Activated CD4-positive, alpha-beta memory T cell treated with anti-CD3 and anti-CD28 coated beads, Interleukin-2, amount 10 ng/mL, durations not matched to agents 7 days and 5 days (primary cell): ENCODE measurements around the gene ZFAND4. TPM values are rescaled to one million over a fixed set of nuclear protein-coding genes. Genes with fewer than 3 reads are reported as not detected.
A peak's percentile ranks its signal among the peaks of the same experiment; 100 is the strongest.
"Not testable (repeated sequence)": the region's sequence is repeated elsewhere in the genome, so short reads cannot be mapped to it uniquely, and the experiment has no call there.

Source experiments
- CTCF ChIA-PET: fragments of 350-600 bp; sonication (Branson Sonifier 250); formaldehyde crosslinking; loops from one replicate; lab custom pipeline; 2021; ENCODE audit warnings: antibody characterized with exemption, inconsistent platforms; lab: Charles Lee
- POLR2A ChIA-PET: fragments of 350-600 bp; sonication (Branson Sonifier 250); formaldehyde crosslinking; loops from one replicate; lab custom pipeline; 2021; ENCODE audit warnings: antibody characterized with exemption; lab: Charles Lee
- DNase-seq: peaks from one replicate; pipeline ENCODE4 v3.0.0-alpha.2; 2020
- H3K27ac Mint-ChIP-seq: one replicate; pipeline ENCODE4 v1.8.0; 2021; ENCODE audit warnings: mild to moderate bottlenecking, mixed read lengths
- H3K27me3 Mint-ChIP-seq: one replicate; pipeline ENCODE4 v1.8.0; 2021; ENCODE audit warnings: mixed read lengths
- H3K36me3 Mint-ChIP-seq: one replicate; pipeline ENCODE4 v1.8.0; 2021; ENCODE audit warnings: low read depth, mixed read lengths
- H3K4me1 Mint-ChIP-seq: one replicate; pipeline ENCODE4 v1.8.0; 2021; ENCODE audit warnings: mixed read lengths
- H3K4me3 Mint-ChIP-seq: one replicate; pipeline ENCODE4 v1.8.0; 2021; ENCODE audit warnings: mild to moderate bottlenecking, mixed read lengths
- H3K9me3 Mint-ChIP-seq: one replicate; pipeline ENCODE4 v1.8.0; 2021; ENCODE audit warnings: mixed read lengths
- total RNA-seq, 2 experiments: library from RNA; stranded (reverse); gene quantifications; one replicate each; pipeline ENCODE4 v1.2.3, GENCODE V29; 2021

The ZFAND4 gene
- total RNA-seq, 2 experiments from 2014 or later = 19.6 to 19.7 TPM

GRCh38 chr10:45580371-45581215 is 92.0 kb downstream of the ZFAND4 start:
- peak; percentile 23 for DNase-seq
- Mint-ChIP-seq H3K27ac (peak overlapping the region; percentile 93), H3K4me1 (peaks cover 30% of the 10 kb centered on the region), H3K27me3 (peaks cover 3% of the 10 kb centered on the region), H3K9me3 (no peaks in the 10 kb centered on the region), H3K4me3 (peak overlapping the region; percentile 81), H3K36me3 (peaks cover 4% of the 10 kb centered on the region)
- ChIA-PET CTCF (interaction anchor here (0.6 to 2.3 kb wide), 5 partner anchors 12 to 449 kb away, joined by 3 to 13 read pairs (median 3); no protein-coding TSS in a partner anchor), POLR2A (interaction anchor here (0.9 to 3.8 kb wide), 6 partner anchors 13 to 161 kb away, joined by 3 to 40 read pairs (median 10); partner anchors contain the start of gene ZFAND4)

- Mint-ChIP-seq H3K9me3 (no peaks in the 10 kb centered on the region), H3K4me1 (peaks cover 30% of the 10 kb centered on the region), H3K4me3 (no peak overlapping the region), H3K36me3 (no peaks in the 10 kb centered on the region), H3K27me3 (no peaks in the 10 kb centered on the region), H3K27ac (no peak overlapping the region)
- ChIA-PET POLR2A (no interaction called here), CTCF (interaction anchor here (1.2 kb wide), 1 partner anchor 50 kb away, joined by 4 read pairs; no protein-coding TSS in a partner anchor)
- no peak for DNase-seq
These were observed 94.1 kb downstream of the ZFAND4 start for GRCh38 chr10:45578384-45578971.

GRCh38 chr10:45575966-45576597 is 96.5 kb downstream of the ZFAND4 start:
- Mint-ChIP-seq H3K4me1 (peaks cover 19% of the 10 kb centered on the region), H3K9me3 (no peaks in the 10 kb centered on the region), H3K27me3 (no peaks in the 10 kb centered on the region), H3K27ac (no peak overlapping the region), H3K36me3 (no peaks in the 10 kb centered on the region), H3K4me3 (no peak overlapping the region)
- POLR2A ChIA-PET = interaction anchor here (0.9 kb wide), 1 partner anchor 12 kb away, joined by 4 read pairs; no protein-coding TSS in a partner anchor
- CTCF ChIA-PET = no interaction called here
- no peak for DNase-seq

- H3K9me3 Mint-ChIP-seq, H3K36me3 Mint-ChIP-seq, H3K27me3 Mint-ChIP-seq, H3K4me3 Mint-ChIP-seq, CTCF ChIA-PET, DNase-seq, POLR2A ChIA-PET, H3K27ac Mint-ChIP-seq: not testable (repeated sequence)
- peaks cover 11% of the 10 kb centered on the region for H3K4me1 Mint-ChIP-seq
These were observed 97.4 kb downstream of the ZFAND4 start for GRCh38 chr10:45575032-45575761.

GRCh38 chr10:45569471-45569870 is 103.1 kb downstream of the ZFAND4 start:
- H3K4me3 Mint-ChIP-seq = no peak overlapping the region
- H3K27me3 Mint-ChIP-seq = no peaks in the 10 kb centered on the region
- H3K36me3 Mint-ChIP-seq = no peaks in the 10 kb centered on the region
- H3K9me3 Mint-ChIP-seq = no peaks in the 10 kb centered on the region
- no peak for DNase-seq
- POLR2A ChIA-PET = no interaction called here
- no peak overlapping the region for H3K27ac Mint-ChIP-seq
- H3K4me1 Mint-ChIP-seq = peaks cover under 1% of the 10 kb centered on the region
- CTCF ChIA-PET = interaction anchor here (0.7 kb wide), 1 partner anchor 319 kb away, joined by 6 read pairs; no protein-coding TSS in a partner anchor

GRCh38 chr10:45566415-45566814 is 106.2 kb downstream of the ZFAND4 start:
- DNase-seq = no peak
- Mint-ChIP-seq H3K36me3 (no peaks in the 10 kb centered on the region), H3K27me3 (no peaks in the 10 kb centered on the region), H3K27ac (no peak overlapping the region), H3K9me3 (no peaks in the 10 kb centered on the region), H3K4me3 (no peak overlapping the region), H3K4me1 (peaks cover 6% of the 10 kb centered on the region)
- ChIA-PET POLR2A (no interaction called here), CTCF (no interaction called here)

Other genes starting within 250 kb of the ZFAND4 start
- 10 to 100 TPM; 38.6 to 40.9 TPM for gene WASHC2C, start 54.5 kb upstream of the ZFAND4 start, total RNA-seq
- gene AGAP4, start 174.7 kb upstream of the ZFAND4 start, total RNA-seq = 10 to 100 TPM; 15.2 to 15.6 TPM